Activated naive CD8-positive, alpha-beta T cell treated with anti-CD3 and anti-CD28 coated beads, Interleukin-2, amount 10 ng/mL, durations not matched to agents 7 days and 5 days (primary cell): Measurements from ENCODE around the gene PRUNE1. TPM values are rescaled to one million over a fixed set of nuclear protein-coding genes. Genes with fewer than 3 reads are reported as not detected.

Experiments used
- ATAC-seq: fragments of 150-1000 bp; cut with Tn5 transposase; one replicate; pipeline ENCODE4 v1.10.0; 2021; ENCODE audit warnings: low read depth, moderate library complexity
- POLR2A ChIA-PET: fragments of 350-600 bp; sonication (Branson Sonifier 250); formaldehyde crosslinking; loops from one replicate; lab custom pipeline; 2021; ENCODE audit warnings: antibody characterized with exemption; lab: Charles Lee
- DNase-seq: peaks from one replicate; pipeline ENCODE4 v3.0.0; 2021
- H3K27ac Mint-ChIP-seq: one replicate; pipeline ENCODE4 v1.8.0; 2022; ENCODE audit warnings: mild to moderate bottlenecking, mixed read lengths
- H3K27me3 Mint-ChIP-seq: one replicate; pipeline ENCODE4 v1.8.0; 2022; ENCODE audit warnings: mild to moderate bottlenecking, moderate library complexity, mixed read lengths
- H3K36me3 Mint-ChIP-seq: one replicate; pipeline ENCODE4 v1.8.0; 2021; ENCODE audit warnings: mild to moderate bottlenecking, mixed read lengths
- H3K4me1 Mint-ChIP-seq: one replicate; pipeline ENCODE4 v1.8.0; 2021; ENCODE audit warnings: mixed read lengths
- H3K4me3 Mint-ChIP-seq: one replicate; pipeline ENCODE4 v1.8.0; 2022; ENCODE audit warnings: mild to moderate bottlenecking, moderate library complexity, mixed read lengths
- H3K9me3 Mint-ChIP-seq: one replicate; pipeline ENCODE4 v1.8.0; 2021; ENCODE audit warnings: mixed read lengths
- total RNA-seq, 2 experiments: library from RNA; stranded (reverse); gene quantifications; one replicate each; pipeline ENCODE4 v1.2.3, GENCODE V29; 2021

Gene PRUNE1
- total RNA-seq, 2 experiments from 2014 or later: 22.9 to 23.2 TPM

DNA sequence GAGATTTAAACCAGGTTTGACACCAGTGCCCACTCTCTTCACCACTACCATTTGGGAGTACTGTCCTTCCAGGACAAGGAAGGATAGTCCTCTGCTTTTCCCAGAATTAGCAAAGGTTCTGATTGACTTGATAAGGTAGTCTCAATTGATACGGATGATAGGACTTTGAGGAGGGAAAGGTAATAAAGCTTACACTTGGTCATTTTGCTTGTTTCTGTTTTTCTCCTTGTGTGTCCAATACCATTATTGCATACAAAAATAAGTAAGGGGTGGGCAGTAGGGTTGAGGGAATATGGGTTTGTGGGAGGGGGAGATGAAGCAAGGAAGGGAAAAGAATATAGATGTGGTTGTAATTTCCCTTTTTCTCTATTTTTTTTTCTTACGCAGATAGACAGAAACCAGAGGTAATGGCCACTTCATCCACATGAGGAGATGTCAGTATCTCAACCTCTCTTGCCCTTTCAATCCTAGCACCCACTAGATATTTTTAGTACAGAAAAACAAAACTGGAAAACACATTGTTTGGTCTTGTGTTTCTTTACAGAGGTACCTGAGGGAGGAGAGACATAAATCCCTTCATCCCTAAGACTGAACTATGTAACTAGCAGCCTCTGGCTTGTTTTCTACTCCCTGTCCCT lies 41.9 kb downstream of the PRUNE1 start:
- DNase-seq (no peak), ATAC-seq (no peak)
- H3K4me3 Mint-ChIP-seq: no peak overlapping the region
- H3K4me1 Mint-ChIP-seq: peaks cover 17% of the 10 kb centered on the region
- H3K27ac Mint-ChIP-seq: no peak overlapping the region
- POLR2A ChIA-PET: interaction anchor here (0.5 to 2.1 kb wide), 6 partner anchors 9 to 146 kb away, joined by 3 to 18 read pairs (median 3); partner anchors contain the start of genes CDC42SE1, MINDY1 and MLLT11
- H3K36me3 Mint-ChIP-seq: peaks cover 12% of the 10 kb centered on the region
- H3K9me3 Mint-ChIP-seq: no peaks in the 10 kb centered on the region
- H3K27me3 Mint-ChIP-seq: no peaks in the 10 kb centered on the region

DNA sequence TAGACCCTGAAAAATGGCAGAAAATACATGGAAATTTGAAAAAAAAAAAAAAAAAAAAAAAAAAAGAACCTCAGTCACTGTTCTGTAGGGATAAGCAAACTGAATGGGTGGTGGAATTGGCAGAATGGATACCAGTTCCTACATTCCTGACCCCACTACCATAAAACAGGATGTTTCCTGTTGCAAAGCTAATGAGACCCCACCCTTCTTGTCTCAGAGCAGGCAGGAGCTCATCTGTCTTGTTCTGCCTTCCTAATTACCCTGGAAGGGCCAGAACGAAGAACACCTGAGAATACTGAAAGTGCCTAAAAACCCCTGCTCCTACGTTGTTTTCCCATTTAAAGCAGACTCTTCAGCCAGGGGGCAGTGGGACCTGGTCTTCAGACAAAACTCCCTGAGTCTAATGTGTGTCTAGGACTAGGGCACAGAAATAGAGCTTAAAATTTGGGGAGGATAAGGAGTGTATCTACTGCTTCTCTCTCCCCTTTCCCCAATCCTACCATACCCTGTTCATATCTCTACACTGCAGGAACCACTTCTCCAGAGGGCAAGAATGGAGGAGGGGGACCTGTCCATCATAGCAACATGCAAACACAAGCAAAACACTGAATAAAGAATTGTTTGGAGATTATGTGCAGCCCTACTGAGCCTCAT lies 43.2 kb downstream of the PRUNE1 start:
- no peak overlapping the region for H3K27ac Mint-ChIP-seq
- no peak for ATAC-seq

GRCh38 chr1:151054971-151055547 lies 46.8 kb downstream of the PRUNE1 start:
- DNase-seq: no peak
- Mint-ChIP-seq H3K9me3 (no peaks in the 10 kb centered on the region), H3K27ac (peak overlapping the region; percentile 96), H3K4me3 (peak overlapping the region; percentile 92), H3K4me1 (peaks cover 35% of the 10 kb centered on the region), H3K27me3 (no peaks in the 10 kb centered on the region), H3K36me3 (peaks cover 46% of the 10 kb centered on the region)
- ATAC-seq: no peak
- POLR2A ChIA-PET: interaction anchor here (1.0 to 7.0 kb wide), 4 partner anchors 9 to 81 kb away, joined by 3 to 90 read pairs (median 4); partner anchors contain the start of genes C1orf56 and GABPB2

More for the DNA sequence above, 43.2 kb downstream of the PRUNE1 start:
- Mint-ChIP-seq H3K4me3 (no peak overlapping the region), H3K9me3 (no peaks in the 10 kb centered on the region), H3K27me3 (no peaks in the 10 kb centered on the region), H3K4me1 (peaks cover 30% of the 10 kb centered on the region), H3K36me3 (peaks cover 25% of the 10 kb centered on the region)
- no peak for DNase-seq
- POLR2A ChIA-PET: interaction anchor here (0.6 to 1.5 kb wide), 3 partner anchors 8 to 364 kb away, joined by 3 read pairs; partner anchors contain the start of genes CDC42SE1 and MLLT11

- ATAC-seq (no peak), DNase-seq (no peak)
- Mint-ChIP-seq H3K27ac (peak overlapping the region; percentile 96), H3K4me3 (peak overlapping the region; percentile 92), H3K27me3 (no peaks in the 10 kb centered on the region), H3K36me3 (peaks cover 46% of the 10 kb centered on the region), H3K9me3 (no peaks in the 10 kb centered on the region), H3K4me1 (peaks cover 38% of the 10 kb centered on the region)
- POLR2A ChIA-PET: interaction anchor here (0.5 to 7.0 kb wide), 8 partner anchors 10 to 692 kb away, joined by 3 to 90 read pairs (median 4); partner anchors contain the start of genes C1orf56, GABPB2, RPRD2 and TNFAIP8L2
Measured at GRCh38 chr1:151055581-151055980, 47.3 kb downstream of the PRUNE1 start.

DNA sequence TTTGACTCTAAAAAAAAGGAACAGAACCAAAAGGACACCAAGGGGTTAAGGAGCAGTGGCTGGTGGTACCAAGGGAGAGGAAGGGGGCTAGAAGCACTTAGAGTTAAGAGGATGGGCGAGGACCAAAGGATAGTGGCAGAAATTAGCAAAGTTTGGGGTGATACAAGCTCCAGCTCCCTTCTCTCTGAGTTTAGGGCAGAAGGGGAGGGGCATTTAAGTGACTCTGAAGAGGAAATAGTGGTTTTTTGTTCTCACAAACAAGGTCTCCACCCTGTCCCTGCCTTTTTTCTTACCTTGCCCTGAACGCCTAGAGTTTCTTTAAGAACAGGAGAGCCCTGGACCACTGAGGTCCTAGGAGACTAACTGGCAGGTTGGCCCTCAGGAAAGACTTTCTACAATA lies 47.9 kb downstream of the PRUNE1 start:
- no peaks in the 10 kb centered on the region for H3K27me3 Mint-ChIP-seq
- H3K4me1 Mint-ChIP-seq: peaks cover 43% of the 10 kb centered on the region
- peaks cover 46% of the 10 kb centered on the region for H3K36me3 Mint-ChIP-seq
- H3K27ac Mint-ChIP-seq: peak overlapping the region; percentile 96
- DNase-seq: no peak
- peak; percentile 34 for ATAC-seq
- H3K9me3 Mint-ChIP-seq: no peaks in the 10 kb centered on the region
- POLR2A ChIA-PET: interaction anchor here (0.5 to 7.0 kb wide), 9 partner anchors 10 to 692 kb away, joined by 3 to 90 read pairs (median 3); partner anchors contain the start of genes C1orf56, GABPB2, RPRD2 and TNFAIP8L2
- H3K4me3 Mint-ChIP-seq: peak overlapping the region; percentile 92

GRCh38 chr1:151058692-151059091 lies 50.4 kb downstream of the PRUNE1 start:
- Mint-ChIP-seq H3K27me3 (no peaks in the 10 kb centered on the region), H3K9me3 (no peaks in the 10 kb centered on the region), H3K27ac (peak overlapping the region; percentile 96), H3K4me1 (peaks cover 51% of the 10 kb centered on the region), H3K4me3 (peak overlapping the region; percentile 92), H3K36me3 (peaks cover 43% of the 10 kb centered on the region)
- DNase-seq (peak; percentile 52), ATAC-seq (no peak)
- POLR2A ChIA-PET: interaction anchor here (0.7 to 7.0 kb wide), 12 partner anchors 9 to 98 kb away, joined by 3 to 90 read pairs (median 9); partner anchors contain the start of genes C1orf56, GABPB2, MINDY1 and TNFAIP8L2

GRCh38 chr1:151059109-151060006 lies 51.1 kb downstream of the PRUNE1 start, which contains the start of gene CDC42SE1:
Gene CDC42SE1 (minus strand): TSS chr1:151059622. CDS start chr1:151055730, 3,892 bp downstream.
- POLR2A ChIA-PET: interaction anchor here (0.7 to 7.0 kb wide), 13 partner anchors 8 to 480 kb away, joined by 3 to 90 read pairs (median 8); partner anchors contain the start of genes C1orf56, GABPB2, MCL1 and MINDY1

DNA sequence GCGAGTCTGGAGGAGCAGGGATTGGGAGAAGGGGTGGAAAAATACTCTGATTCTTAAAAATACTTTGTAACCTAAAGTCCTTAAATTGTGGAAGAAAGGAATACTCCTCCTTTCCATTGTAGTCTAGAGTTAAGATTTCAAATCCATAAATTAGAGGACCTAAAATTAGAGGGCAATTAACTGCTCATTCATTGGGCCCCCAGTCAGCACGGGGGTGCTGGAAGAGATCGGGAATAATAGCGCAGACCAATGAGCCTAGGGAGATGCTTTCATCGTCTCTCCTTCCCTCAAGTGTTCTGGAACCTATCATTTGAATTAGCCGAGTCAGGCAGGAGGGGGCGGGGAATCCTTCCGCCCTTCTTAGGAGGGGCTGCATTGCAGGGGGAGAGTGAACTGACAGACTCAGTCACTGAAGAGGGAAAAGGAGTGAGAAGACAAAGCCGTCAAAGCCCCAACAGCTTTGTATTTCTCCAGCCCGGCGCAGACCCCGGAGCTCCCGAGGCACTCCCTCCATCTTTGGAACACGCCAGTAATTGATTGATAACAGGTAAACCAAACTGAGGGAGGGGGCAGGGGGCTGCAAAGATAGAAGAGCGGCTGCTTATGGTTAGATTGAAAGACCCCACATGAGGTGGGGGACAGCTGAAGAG lies 51.9 kb downstream of the PRUNE1 start, which contains the start of gene MLLT11:
Gene MLLT11 (plus strand): TSS at position 391 of the 650 bp plus-strand sequence. CDS start 6,828 bp downstream, outside the sequence.
- Mint-ChIP-seq H3K9me3 (no peaks in the 10 kb centered on the region), H3K36me3 (peaks cover 37% of the 10 kb centered on the region)
- ATAC-seq: no peak

More at GRCh38 chr1:151059109-151060006, 51.1 kb downstream of the PRUNE1 start, which contains the start of gene CDC42SE1:
- Mint-ChIP-seq H3K27ac (peak within 1 kb of the TSS; percentile 96), H3K4me3 (peak within 1 kb of the TSS; percentile 92), H3K4me1 (peaks cover 51% of the 10 kb centered on the region), H3K27me3 (no peaks in the 10 kb centered on the region), H3K9me3 (no peaks in the 10 kb centered on the region), H3K36me3 (peaks cover 43% of the 10 kb centered on the region)
- peak; percentile 76 for ATAC-seq
- DNase-seq: peak; percentile 90

DNA sequence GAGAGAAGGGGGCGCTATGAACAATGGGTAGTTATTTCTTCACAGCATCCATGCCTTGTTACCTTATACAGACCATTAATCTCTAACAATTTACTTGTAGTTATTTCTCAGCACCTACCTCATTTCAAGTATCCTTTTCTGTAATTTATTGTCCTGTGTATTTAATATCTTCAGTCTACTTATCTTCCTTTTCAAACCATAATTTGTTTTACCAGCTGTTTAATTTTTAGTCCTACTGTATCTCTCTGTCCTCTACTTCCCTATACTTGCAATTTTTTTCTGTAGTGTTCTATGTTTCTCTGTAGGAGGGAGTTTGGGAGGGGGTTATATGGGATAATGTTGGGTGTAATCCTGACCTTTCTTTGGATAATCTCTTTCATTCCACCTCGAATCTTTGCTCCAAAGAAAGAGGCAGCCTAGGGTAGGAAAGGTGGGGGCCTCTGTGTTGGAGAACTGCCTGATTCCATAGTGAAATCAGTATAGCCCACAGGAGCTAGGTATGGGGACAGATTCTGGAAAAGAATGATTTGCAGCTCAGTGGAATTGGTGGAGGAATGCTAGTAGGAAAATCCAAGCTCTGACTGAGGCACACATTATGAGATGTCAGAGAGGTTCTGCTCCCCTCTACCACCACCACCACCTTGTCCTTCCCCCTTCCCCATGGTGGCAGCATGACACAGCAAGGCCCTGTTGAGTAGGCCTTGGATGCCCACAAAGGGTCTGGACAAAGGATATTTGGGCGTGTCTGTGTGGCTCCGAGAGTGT lies 52.6 kb downstream of the PRUNE1 start:
- Mint-ChIP-seq H3K9me3 (no peaks in the 10 kb centered on the region), H3K4me3 (peak overlapping the region; percentile 92), H3K27me3 (no peaks in the 10 kb centered on the region), H3K36me3 (peaks cover 30% of the 10 kb centered on the region), H3K4me1 (peaks cover 37% of the 10 kb centered on the region), H3K27ac (peak overlapping the region; percentile 96)
- ATAC-seq (no peak), DNase-seq (no peak)
- POLR2A ChIA-PET: interaction anchor here (1.2 to 7.0 kb wide), 7 partner anchors 11 to 100 kb away, joined by 3 to 90 read pairs (median 13); partner anchors contain the start of genes C1orf56, GABPB2, MINDY1 and TNFAIP8L2

More for the DNA sequence above, 51.9 kb downstream of the PRUNE1 start, which contains the start of gene MLLT11:
- Mint-ChIP-seq H3K27me3 (no peaks in the 10 kb centered on the region), H3K4me3 (peak within 1 kb of the TSS; percentile 92), H3K4me1 (peaks cover 44% of the 10 kb centered on the region), H3K27ac (peak within 1 kb of the TSS; percentile 96)
- DNase-seq: peak; percentile 56
- POLR2A ChIA-PET: interaction anchor here (0.7 to 7.0 kb wide), 13 partner anchors 8 to 480 kb away, joined by 3 to 90 read pairs (median 8); partner anchors contain the start of genes C1orf56, GABPB2, MCL1 and MINDY1

DNA sequence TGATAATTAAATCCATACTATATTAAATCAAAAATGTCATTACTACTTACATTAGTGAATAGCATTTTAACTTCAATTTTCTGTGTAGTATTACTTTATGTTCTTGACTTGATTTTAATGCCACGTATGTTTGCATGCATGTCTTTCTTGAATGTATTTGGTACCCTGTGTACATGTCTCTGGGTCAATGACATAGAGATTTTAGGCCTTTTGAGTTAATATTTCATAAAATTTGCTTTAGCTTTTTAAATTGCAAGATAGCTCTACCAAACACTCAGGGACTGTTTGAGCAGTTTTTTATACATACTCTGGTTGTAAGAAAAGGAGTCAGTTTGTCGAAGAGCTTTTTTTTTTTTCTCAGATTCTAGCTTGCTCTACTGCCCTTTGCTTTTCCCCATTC lies 53.5 kb downstream of the PRUNE1 start:
- no peaks in the 10 kb centered on the region for H3K9me3 Mint-ChIP-seq
- peaks cover 28% of the 10 kb centered on the region for H3K4me1 Mint-ChIP-seq
- peaks cover 26% of the 10 kb centered on the region for H3K36me3 Mint-ChIP-seq
- H3K4me3 Mint-ChIP-seq: no peak overlapping the region
- POLR2A ChIA-PET: interaction anchor here (0.7 to 6.2 kb wide), 2 partner anchors 10 to 97 kb away, joined by 4 to 74 read pairs; partner anchors contain the start of gene GABPB2
- ATAC-seq (no peak), DNase-seq (no peak)
- H3K27me3 Mint-ChIP-seq: no peaks in the 10 kb centered on the region
- H3K27ac Mint-ChIP-seq: no peak overlapping the region
